Activated naive CD4-positive, alpha-beta T cell treated with anti-CD3 and anti-CD28 coated beads, Interleukin-2, amount 50 U/mL, for 72 hours (primary cell): ENCODE data around the gene SDK2. TPM values are rescaled to one million over a fixed set of nuclear protein-coding genes. Genes with fewer than 3 reads are reported as not detected.
A peak's percentile ranks its signal among the peaks of the same experiment; 100 is the strongest.

Experiments used
- ATAC-seq, 2 donors: fragments of 150-1000 bp; cut with Tn5 transposase; 2 replicates each; pipeline ENCODE4 v1.10.0; 2021; ENCODE audit warnings: mild to moderate bottlenecking in 2 of 2, moderate library complexity in 2 of 2
- DNase-seq, 2 donors: peaks; one replicate each; pipeline ENCODE4 v3.0.0; 2021 to 2022; ENCODE audit warnings: low spot score in 2 of 2
- H3K27ac Mint-ChIP-seq, 2 donors: one replicate each; pipeline ENCODE4 v1.8.0; 2022; ENCODE audit warnings: mild to moderate bottlenecking in 2 of 2, mixed read lengths in 2 of 2
- H3K36me3 Mint-ChIP-seq, 2 donors: one replicate each; pipeline ENCODE4 v1.8.0; 2022; ENCODE audit warnings: mixed read lengths in 2 of 2
- H3K9me3 Mint-ChIP-seq, 2 donors: one replicate each; pipeline ENCODE4 v1.8.0; 2022; ENCODE audit warnings: mixed read lengths in 2 of 2
- total RNA-seq, 2 donors: library from RNA; stranded (reverse); gene quantifications; one replicate each; pipeline ENCODE4 v1.2.3, GENCODE V29; 2022

SDK2 gene
- total RNA-seq, 2 donors from 2014 or later: 0.66 to 1.5 TPM

- no peak for ATAC-seq
- no peak overlapping the region for H3K27ac Mint-ChIP-seq
- H3K36me3 Mint-ChIP-seq: no peaks in the 10 kb centered on the region
- no peaks in the 10 kb centered on the region for H3K9me3 Mint-ChIP-seq
- no peak for DNase-seq
Measured at GRCh38 chr17:73643852-73644144, 447 bp downstream of the SDK2 start.

- peak in 1 of 2 donors; percentile 28 for DNase-seq
- H3K9me3 Mint-ChIP-seq: no peaks in the 10 kb centered on the region
- H3K36me3 Mint-ChIP-seq: no peaks in the 10 kb centered on the region
- peak; percentile 56 to 64 for ATAC-seq
- H3K27ac Mint-ChIP-seq: no peak overlapping the region
Measured at GRCh38 chr17:73643001-73643851, 1.0 kb downstream of the SDK2 start.

GRCh38 chr17:73642659-73643000 is 1.6 kb downstream of the SDK2 start:
- no peak overlapping the region for H3K27ac Mint-ChIP-seq
- no peaks in the 10 kb centered on the region for H3K36me3 Mint-ChIP-seq
- H3K9me3 Mint-ChIP-seq: no peaks in the 10 kb centered on the region
- DNase-seq: no peak
- ATAC-seq: no peak

GRCh38 chr17:73641826-73642600 is 2.2 kb downstream of the SDK2 start:
- DNase-seq: peak in 1 of 2 donors; percentile 10
- H3K36me3 Mint-ChIP-seq: no peaks in the 10 kb centered on the region

GRCh38 chr17:73640691-73641090 is 3.6 kb downstream of the SDK2 start:
- ATAC-seq (no peak), DNase-seq (no peak)

More at GRCh38 chr17:73641826-73642600, 2.2 kb downstream of the SDK2 start:
- Mint-ChIP-seq H3K27ac (no peak overlapping the region), H3K9me3 (no peaks in the 10 kb centered on the region)
- ATAC-seq: no peak

GRCh38 chr17:73639932-73640331 is 4.3 kb downstream of the SDK2 start:
- ATAC-seq (no peak), DNase-seq (no peak)
- Mint-ChIP-seq H3K9me3 (no peaks in the 10 kb centered on the region), H3K27ac (no peak overlapping the region), H3K36me3 (no peaks in the 10 kb centered on the region)

More at GRCh38 chr17:73640691-73641090, 3.6 kb downstream of the SDK2 start:
- Mint-ChIP-seq H3K36me3 (no peaks in the 10 kb centered on the region), H3K27ac (no peak overlapping the region), H3K9me3 (no peaks in the 10 kb centered on the region)

- no peaks in the 10 kb centered on the region for H3K9me3 Mint-ChIP-seq
- no peak for ATAC-seq
- DNase-seq: no peak
- no peak overlapping the region for H3K27ac Mint-ChIP-seq
- no peaks in the 10 kb centered on the region for H3K36me3 Mint-ChIP-seq
Measured at GRCh38 chr17:73639322-73639721, 4.9 kb downstream of the SDK2 start.

- Mint-ChIP-seq H3K36me3 (no peaks in the 10 kb centered on the region), H3K27ac (no peak overlapping the region), H3K9me3 (no peaks in the 10 kb centered on the region)
- ATAC-seq (no peak), DNase-seq (no peak)
Measured at GRCh38 chr17:73638556-73638955, 5.7 kb downstream of the SDK2 start.

GRCh38 chr17:73637866-73638265 is 6.4 kb downstream of the SDK2 start:
- no peak overlapping the region for H3K27ac Mint-ChIP-seq
- no peaks in the 10 kb centered on the region for H3K9me3 Mint-ChIP-seq
- ATAC-seq: no peak
- no peaks in the 10 kb centered on the region for H3K36me3 Mint-ChIP-seq
- no peak for DNase-seq

GRCh38 chr17:73635101-73635817 is 9.0 kb downstream of the SDK2 start:
- ATAC-seq (no peak), DNase-seq (no peak)
- Mint-ChIP-seq H3K36me3 (no peaks in the 10 kb centered on the region), H3K9me3 (no peaks in the 10 kb centered on the region), H3K27ac (no peak overlapping the region)

GRCh38 chr17:73634629-73635028 is 9.6 kb downstream of the SDK2 start:
- DNase-seq (no peak), ATAC-seq (no peak)
- Mint-ChIP-seq H3K27ac (no peak overlapping the region), H3K9me3 (no peaks in the 10 kb centered on the region), H3K36me3 (no peaks in the 10 kb centered on the region)

- Mint-ChIP-seq H3K36me3 (no peaks in the 10 kb centered on the region), H3K27ac (no peak overlapping the region), H3K9me3 (no peaks in the 10 kb centered on the region)
- DNase-seq (no peak), ATAC-seq (no peak)
Measured at GRCh38 chr17:73633736-73634135, 10.5 kb downstream of the SDK2 start.

GRCh38 chr17:73632513-73632912 is 11.7 kb downstream of the SDK2 start:
- DNase-seq (no peak), ATAC-seq (peak in 1 of 2 donors; percentile 87)
- Mint-ChIP-seq H3K27ac (peak overlapping the region in 1 of 2 donors; percentile 38), H3K9me3 (no peaks in the 10 kb centered on the region), H3K36me3 (no peaks in the 10 kb centered on the region)

- DNase-seq (no peak), ATAC-seq (no peak)
- no peak overlapping the region for H3K27ac Mint-ChIP-seq
- no peaks in the 10 kb centered on the region for H3K36me3 Mint-ChIP-seq
- no peaks in the 10 kb centered on the region for H3K9me3 Mint-ChIP-seq
Measured at GRCh38 chr17:73630965-73631595, 13.2 kb downstream of the SDK2 start.

GRCh38 chr17:73630531-73630930 is 13.7 kb downstream of the SDK2 start:
- no peak for ATAC-seq
- no peaks in the 10 kb centered on the region for H3K36me3 Mint-ChIP-seq

GRCh38 chr17:73628642-73629552 is 15.3 kb downstream of the SDK2 start:
- H3K36me3 Mint-ChIP-seq: no peaks in the 10 kb centered on the region
- no peak overlapping the region for H3K27ac Mint-ChIP-seq
- H3K9me3 Mint-ChIP-seq: no peaks in the 10 kb centered on the region
- ATAC-seq: peak in 1 of 2 donors; percentile 22
- DNase-seq: no peak

More at GRCh38 chr17:73630531-73630930, 13.7 kb downstream of the SDK2 start:
- Mint-ChIP-seq H3K9me3 (no peaks in the 10 kb centered on the region), H3K27ac (no peak overlapping the region)
- no peak for DNase-seq
